B cell (primary cell): ENCODE results near the gene LPIN3. TPM values are rescaled to one million over a fixed set of nuclear protein-coding genes. Genes with fewer than 3 reads are reported as not detected.

Source experiments
- ATAC-seq: fragments of 200-7000 bp; cut with Tn5 transposase; one replicate; pipeline ENCODE4 v1.10.0; 2021; ENCODE audit warnings: low read depth, mild to moderate bottlenecking, moderate number of reproducible peaks, moderate library complexity
- CTCF ChIA-PET: fragments of 350-600 bp; sonication (Branson Sonifier 250); formaldehyde crosslinking; loops from one replicate; lab custom pipeline; 2021; ENCODE audit warnings: antibody characterized with exemption, inconsistent platforms; lab: Charles Lee
- POLR2A ChIA-PET: fragments of 350-600 bp; sonication (Branson Sonifier 250); formaldehyde crosslinking; loops from one replicate; lab custom pipeline; 2021; ENCODE audit warnings: antibody characterized with exemption; lab: Charles Lee
- DNase-seq: peaks from one replicate; pipeline ENCODE4 v3.0.0; 2013
- H2AFZ ChIP-seq: 2 replicates; pipeline ENCODE4 v1.6.1; 2012; ENCODE audit warnings: mild to moderate bottlenecking, low read depth, low read length; ENCODE audit not compliant: insufficient read depth, poor library complexity, severe bottlenecking
- H3K27ac ChIP-seq, 2 donors: 1 replicate in 1 of 2; 2 replicates in 1 of 2; pipeline ENCODE4 v1.5.1; 2012 to 2013; ENCODE audit warnings: low read length in 2 of 2, mild to moderate bottlenecking in 2 of 2, moderate library complexity in 1 of 2
- H3K27me3 ChIP-seq, 4 experiments: fragments of 200-600 bp in 1 of 4; sonication (generic) in 1 of 4; replicated peaks in 1 of 4; 1 replicate in 2 of 4; 2 replicates in 2 of 4; pipeline versions ENCODE4 v1.6.1 to v1.7.0; 2013 to 2016; ENCODE audit warnings: low read length in 3 of 4, mild to moderate bottlenecking in 2 of 4, mixed read lengths in 1 of 4, moderate library complexity in 1 of 4; ENCODE audit not compliant: insufficient read depth in 4 of 4, control insufficient read depth in 3 of 4; ENCODE audit errors: control extremely low read depth in 1 of 4
- H3K36me3 ChIP-seq, 2 experiments: replicated peaks in 1 of 2; 1 replicate in 1 of 2; 2 replicates in 1 of 2; pipeline versions ENCODE4 v1.6.1 to v1.7.1; 2013; ENCODE audit warnings: low read length in 1 of 2; ENCODE audit not compliant: insufficient read depth in 2 of 2, control insufficient read depth in 1 of 2; ENCODE audit errors: control extremely low read depth in 1 of 2, extremely low read depth in 1 of 2
- H3K4me1 ChIP-seq, 2 donors: fragments of 200-600 bp in 1 of 2; sonication (generic) in 1 of 2; 1 replicate in 1 of 2; 2 replicates in 1 of 2; pipeline versions ENCODE4 v1.5.1 to v1.6.1; 2013 to 2017; ENCODE audit warnings: low read length in 2 of 2; ENCODE audit not compliant: control insufficient read depth in 2 of 2, insufficient read depth in 2 of 2
- H3K4me2 ChIP-seq: replicated peaks from 2 replicates; pipeline ENCODE3; 2012; ENCODE audit warnings: mild to moderate bottlenecking, low read depth, low read length; ENCODE audit not compliant: poor library complexity, severe bottlenecking
- H3K4me3 ChIP-seq, 5 experiments: fragments of 200-600 bp in 1 of 5; sonication (generic) in 1 of 5; 1 replicate in 3 of 5; 2 replicates in 2 of 5; pipeline versions ENCODE4 v1.5.1 to v1.7.0; 2011 to 2016; ENCODE audit warnings: low read length in 4 of 5, mild to moderate bottlenecking in 4 of 5, low read depth in 2 of 5, control low read depth in 1 of 5, moderate library complexity in 1 of 5; ENCODE audit not compliant: insufficient read depth in 1 of 5; ENCODE audit errors: control extremely low read depth in 1 of 5, extremely low read depth in 1 of 5
- H3K79me2 ChIP-seq: fragments of 200-600 bp; sonication (generic); one replicate; pipeline ENCODE4 v1.6.0; 2016; ENCODE audit warnings: low read length; ENCODE audit not compliant: control insufficient read depth, insufficient read depth
- H3K9ac ChIP-seq: fragments of 200-600 bp; sonication (generic); 2 replicates; pipeline ENCODE4 v1.6.1; 2017; ENCODE audit warnings: mild to moderate bottlenecking, low read length, moderate library complexity
- H3K9me3 ChIP-seq, 3 donors: one replicate each; pipeline versions ENCODE4 v1.6.1 to v1.7.1; 2013; ENCODE audit warnings: low read length in 2 of 3; ENCODE audit not compliant: control insufficient read depth in 2 of 3, insufficient read depth in 1 of 3; ENCODE audit errors: control extremely low read depth in 1 of 3
- H4K20me1 ChIP-seq: 2 replicates; pipeline ENCODE4 v1.6.0; 2012; ENCODE audit warnings: mild to moderate bottlenecking, low read length; ENCODE audit not compliant: insufficient read depth, control insufficient read depth, poor library complexity, severe bottlenecking
- H3K27ac Mint-ChIP-seq: one replicate; pipeline ENCODE4 v1.8.0; 2021; ENCODE audit warnings: mixed read lengths
- H3K27me3 Mint-ChIP-seq: one replicate; pipeline ENCODE4 v1.8.0; 2021; ENCODE audit warnings: mixed read lengths
- H3K4me1 Mint-ChIP-seq: one replicate; pipeline ENCODE4 v1.8.0; 2021; ENCODE audit warnings: mixed read lengths
- H3K4me3 Mint-ChIP-seq: one replicate; pipeline ENCODE4 v1.8.0; 2021; ENCODE audit warnings: mixed read lengths
- H3K9me3 Mint-ChIP-seq: one replicate; pipeline ENCODE4 v1.8.0; 2022; ENCODE audit warnings: mixed read lengths; ENCODE audit not compliant: insufficient read depth
- EZH2 ChIP-seq: IDR thresholded peaks from 2 replicates; pipeline ENCODE4 v1.6.1; 2012; ENCODE audit warnings: borderline replicate concordance, low read depth, mild to moderate bottlenecking, moderate library complexity, low read length; ENCODE audit not compliant: insufficient read depth, poor library complexity, severe bottlenecking
- WGBS: methylation state at CpG from one replicate; pipeline ENCODE4 v1.1.5; 2013; ENCODE audit warnings: missing lambda C conversion rate; ENCODE audit not compliant: insufficient coverage; 5-methylcytosine and 5-hydroxymethylcytosine counted together
- intact Hi-C: fragments of 100-400 bp; cut with micrococcal nuclease; formaldehyde crosslinking; loops from one replicate; pipeline ENCODE4 v1.10.0; 2022
- polyA plus RNA-seq: library from polyadenylated mRNA; depleted of rRNA; stranded (reverse); fragments of >200 nt; gene quantifications from 2 replicates; pipeline ENCODE4 v1.2.3, GENCODE V29; 2012
- total RNA-seq, 2 donors: library from RNA; stranded (reverse); fragments of 120-200 nt in 1 of 2; gene quantifications; 1 replicate in 1 of 2; 2 replicates in 1 of 2; pipeline versions ENCODE4 v1.2.3 to v1.2.4, GENCODE V29; 2013 to 2022
- TF ChIP-seq, protein P1 (sequence below): fragments of 200-600 bp; IDR thresholded peaks from one replicate; pipeline ENCODE4 v1.8.0; 2022; ENCODE audit warnings: antibody characterized with exemption, mild to moderate bottlenecking

LPIN3 gene
- total and polyA plus RNA-seq, 2 donors (not counting 1 experiment from before 2014, with no cell fraction given) = 0.84 to 1.2 TPM

DNA sequence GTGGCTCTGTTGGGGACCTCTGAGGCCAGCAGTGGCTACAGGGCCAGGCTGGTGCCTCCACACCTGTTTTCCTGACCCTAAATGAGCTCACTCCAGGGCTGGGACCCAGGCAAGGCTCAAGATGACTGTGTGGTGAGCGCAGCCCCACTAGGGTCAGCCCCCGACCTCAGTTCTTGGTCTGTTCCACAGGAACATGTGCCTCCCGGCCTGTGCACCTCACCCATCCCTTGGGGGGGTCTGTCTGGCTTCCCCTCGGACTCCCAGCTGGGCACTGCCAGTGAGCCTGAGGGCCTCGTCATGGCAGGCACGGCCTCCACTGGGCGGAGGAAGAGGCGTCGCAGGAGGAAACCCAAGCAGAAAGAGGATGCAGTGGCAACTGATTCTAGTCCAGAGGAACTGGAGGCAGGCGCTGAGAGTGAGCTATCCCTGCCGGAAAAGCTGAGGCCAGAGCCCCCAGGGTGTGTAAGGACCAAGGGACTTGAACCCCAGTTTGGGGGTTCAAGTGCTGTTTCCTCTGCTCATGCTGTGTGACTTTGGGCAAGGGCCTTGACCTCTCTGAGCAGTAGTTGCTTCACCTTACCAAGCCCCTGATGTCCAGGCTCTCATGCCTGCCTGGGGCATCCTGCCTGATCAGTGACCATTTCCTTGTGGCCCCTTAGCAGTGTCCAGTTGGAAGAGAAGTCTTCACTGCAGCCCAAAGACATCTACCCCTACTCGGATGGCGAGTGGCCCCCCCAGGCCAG, 8.0 kb downstream of the LPIN3 start:
- POLR2A ChIA-PET = no interaction called here
- 88% methylated on average over 13 of the region's 13 CpGs for WGBS
- intact Hi-C loops = no loop called here

DNA sequence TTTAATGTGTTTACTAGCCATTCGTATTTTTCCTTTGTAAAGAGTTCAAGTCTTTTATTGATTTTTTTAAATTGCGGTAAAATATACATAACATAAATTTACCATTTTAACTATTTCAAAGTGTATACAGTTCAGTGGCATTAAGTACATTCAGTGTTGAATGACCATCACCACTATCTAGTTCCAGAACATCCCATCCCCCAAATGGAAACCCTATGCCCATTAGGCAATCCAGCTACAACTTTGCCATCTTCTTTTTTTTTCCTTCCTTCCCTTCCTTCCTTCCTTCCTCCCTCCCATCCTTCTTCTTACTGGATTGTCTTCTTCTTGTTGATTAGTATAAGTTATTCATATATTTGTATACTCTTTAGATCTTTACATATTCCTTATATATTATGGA, 8.6 kb downstream of the LPIN3 start:
- Histone ChIP-seq H3K9ac (no peak overlapping the region), H2AFZ (no peak overlapping the region), H4K20me1 (no peaks in the 10 kb centered on the region), H3K9me3 (no peaks in the 10 kb centered on the region), H3K79me2 (no peaks in the 10 kb centered on the region), H3K4me3 (no peak overlapping the region), H3K36me3 (no peaks in the 10 kb centered on the region), H3K27me3 (no peaks in the 10 kb centered on the region), H3K27ac (no peak overlapping the region), H3K4me2 (no peak overlapping the region), H3K4me1 (no peaks in the 10 kb centered on the region)
- intact Hi-C loops = no loop called here
- Mint-ChIP-seq H3K4me3 (no peak overlapping the region), H3K27ac (no peak overlapping the region), H3K4me1 (no peaks in the 10 kb centered on the region), H3K9me3 (no peaks in the 10 kb centered on the region), H3K27me3 (peaks cover 8% of the 10 kb centered on the region)
- ChIA-PET CTCF (interaction anchor here (1.4 kb wide), 1 partner anchor 176 kb away, joined by 5 read pairs; no protein-coding TSS in a partner anchor), POLR2A (no interaction called here)
- TF ChIP-seq EZH2 = no peak
- TF ChIP-seq, protein P1, sequence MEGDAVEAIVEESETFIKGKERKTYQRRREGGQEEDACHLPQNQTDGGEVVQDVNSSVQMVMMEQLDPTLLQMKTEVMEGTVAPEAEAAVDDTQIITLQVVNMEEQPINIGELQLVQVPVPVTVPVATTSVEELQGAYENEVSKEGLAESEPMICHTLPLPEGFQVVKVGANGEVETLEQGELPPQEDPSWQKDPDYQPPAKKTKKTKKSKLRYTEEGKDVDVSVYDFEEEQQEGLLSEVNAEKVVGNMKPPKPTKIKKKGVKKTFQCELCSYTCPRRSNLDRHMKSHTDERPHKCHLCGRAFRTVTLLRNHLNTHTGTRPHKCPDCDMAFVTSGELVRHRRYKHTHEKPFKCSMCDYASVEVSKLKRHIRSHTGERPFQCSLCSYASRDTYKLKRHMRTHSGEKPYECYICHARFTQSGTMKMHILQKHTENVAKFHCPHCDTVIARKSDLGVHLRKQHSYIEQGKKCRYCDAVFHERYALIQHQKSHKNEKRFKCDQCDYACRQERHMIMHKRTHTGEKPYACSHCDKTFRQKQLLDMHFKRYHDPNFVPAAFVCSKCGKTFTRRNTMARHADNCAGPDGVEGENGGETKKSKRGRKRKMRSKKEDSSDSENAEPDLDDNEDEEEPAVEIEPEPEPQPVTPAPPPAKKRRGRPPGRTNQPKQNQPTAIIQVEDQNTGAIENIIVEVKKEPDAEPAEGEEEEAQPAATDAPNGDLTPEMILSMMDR = no peak
- ATAC-seq = no peak
- WGBS = no CpG with 5 or more reads among the region's 2 CpGs
- no peak for DNase-seq

More for the DNA sequence above, 8.0 kb downstream of the LPIN3 start:
- no peak overlapping the region for H3K27ac Mint-ChIP-seq
- Histone ChIP-seq H3K4me2 (no peak overlapping the region), H3K36me3 (no peaks in the 10 kb centered on the region), H3K27ac (no peak overlapping the region), H3K79me2 (no peaks in the 10 kb centered on the region), H4K20me1 (no peaks in the 10 kb centered on the region), H3K9me3 (no peaks in the 10 kb centered on the region), H2AFZ (no peak overlapping the region), H3K4me1 (no peaks in the 10 kb centered on the region), H3K9ac (no peak overlapping the region), H3K4me3 (no peak overlapping the region), H3K27me3 (no peaks in the 10 kb centered on the region)
- CTCF ChIA-PET = interaction anchor here (0.5 to 1.4 kb wide), 2 partner anchors 176 to 201 kb away, joined by 3 to 5 read pairs; no protein-coding TSS in a partner anchor
- no peak for ATAC-seq
- peaks cover 8% of the 10 kb centered on the region for H3K27me3 Mint-ChIP-seq
- H3K4me1 Mint-ChIP-seq = no peaks in the 10 kb centered on the region
- TF ChIP-seq, protein P1 = no peak
- no peak for TF ChIP-seq EZH2
- no peak overlapping the region for H3K4me3 Mint-ChIP-seq
- no peak for DNase-seq
- no peaks in the 10 kb centered on the region for H3K9me3 Mint-ChIP-seq
